Stimulated activated effector memory CD8-positive, alpha-beta T cell treated with anti-CD3 and anti-CD28 coated beads, Interleukin-12 subunit alpha, Interleukin-12 subunit beta, amount 100 ng/mL, for 72 hours (primary cell): Measurements from ENCODE around the gene ARHGAP42.
"Not testable (repeated sequence)": the region's sequence is repeated elsewhere in the genome, so short reads cannot be mapped to it uniquely, and the experiment has no call there.

Source experiments
- ATAC-seq: fragments of 150-1000 bp; cut with Tn5 transposase; 2 replicates; pipeline ENCODE4 v1.10.0; 2021
- DNase-seq, 2 donors: peaks; one replicate each; pipeline ENCODE4 v3.0.0; 2021 to 2022; ENCODE audit warnings: low spot score in 2 of 2
- H3K27ac Mint-ChIP-seq: one replicate; pipeline ENCODE4 v1.8.0; 2022; ENCODE audit warnings: mild to moderate bottlenecking, mixed read lengths
- H3K36me3 Mint-ChIP-seq: one replicate; pipeline ENCODE4 v1.8.0; 2022; ENCODE audit warnings: mild to moderate bottlenecking, mixed read lengths
- H3K4me1 Mint-ChIP-seq: one replicate; pipeline ENCODE4 v1.8.0; 2022; ENCODE audit warnings: mixed read lengths
- H3K4me3 Mint-ChIP-seq: one replicate; pipeline ENCODE4 v1.8.0; 2022; ENCODE audit warnings: mild to moderate bottlenecking, mixed read lengths
- H3K9me3 Mint-ChIP-seq: one replicate; pipeline ENCODE4 v1.8.0; 2022; ENCODE audit warnings: mixed read lengths

The ARHGAP42 gene

GRCh38 chr11:100687054-100687629 is at the start of gene ARHGAP42:
Gene ARHGAP42 (plus strand): TSS chr11:100687288. CDS start chr11:100687679, 391 bp downstream.
- peaks cover 10% of the 10 kb centered on the region for H3K9me3 Mint-ChIP-seq

GRCh38 chr11:100637706-100638105 is 49.4 kb upstream of the ARHGAP42 start:
- Mint-ChIP-seq H3K4me1 (no peaks in the 10 kb centered on the region), H3K4me3 (no peak overlapping the region)

More at GRCh38 chr11:100687054-100687629, at the start of gene ARHGAP42:
- H3K4me1 Mint-ChIP-seq = peaks cover 5% of the 10 kb centered on the region
- H3K27ac Mint-ChIP-seq = no peak within 1 kb of the TSS
- peak within 1 kb of the TSS; percentile 51 for H3K4me3 Mint-ChIP-seq
- H3K36me3 Mint-ChIP-seq = no peaks in the 10 kb centered on the region
- ATAC-seq (peak; percentile 64), DNase-seq (peak in 1 of 2 donors; percentile 6)

GRCh38 chr11:100638648-100639047 is 48.4 kb upstream of the ARHGAP42 start:
- Mint-ChIP-seq H3K9me3 (peaks cover 16% of the 10 kb centered on the region), H3K4me3 (no peak overlapping the region), H3K4me1 (no peaks in the 10 kb centered on the region), H3K27ac (no peak overlapping the region), H3K36me3 (no peaks in the 10 kb centered on the region)
- DNase-seq (no peak), ATAC-seq (no peak)

More at GRCh38 chr11:100637706-100638105, 49.4 kb upstream of the ARHGAP42 start:
- ATAC-seq = no peak
- Mint-ChIP-seq H3K36me3 (no peaks in the 10 kb centered on the region), H3K27ac (no peak overlapping the region), H3K9me3 (peaks cover 19% of the 10 kb centered on the region)
- no peak for DNase-seq

GRCh38 chr11:100639140-100639539 is 47.9 kb upstream of the ARHGAP42 start:
- no peak overlapping the region for H3K27ac Mint-ChIP-seq
- H3K4me1 Mint-ChIP-seq = no peaks in the 10 kb centered on the region
- H3K4me3 Mint-ChIP-seq = no peak overlapping the region
- no peak for DNase-seq
- peaks cover 14% of the 10 kb centered on the region for H3K9me3 Mint-ChIP-seq
- no peaks in the 10 kb centered on the region for H3K36me3 Mint-ChIP-seq
- no peak for ATAC-seq

- H3K4me1 Mint-ChIP-seq = no peaks in the 10 kb centered on the region
- H3K4me3 Mint-ChIP-seq = no peak overlapping the region
- no peak overlapping the region for H3K27ac Mint-ChIP-seq
- peaks cover 11% of the 10 kb centered on the region for H3K9me3 Mint-ChIP-seq
- DNase-seq (no peak), ATAC-seq (no peak)
- no peaks in the 10 kb centered on the region for H3K36me3 Mint-ChIP-seq
Observed at GRCh38 chr11:100640071-100640470, 47.0 kb upstream of the ARHGAP42 start.

GRCh38 chr11:100640646-100641045 is 46.4 kb upstream of the ARHGAP42 start:
- Mint-ChIP-seq H3K36me3 (no peaks in the 10 kb centered on the region), H3K27ac (no peak overlapping the region), H3K4me1 (no peaks in the 10 kb centered on the region), H3K9me3 (peaks cover 11% of the 10 kb centered on the region), H3K4me3 (no peak overlapping the region)
- no peak for DNase-seq
- no peak for ATAC-seq

GRCh38 chr11:100641456-100641855 is 45.6 kb upstream of the ARHGAP42 start:
- ATAC-seq (no peak), DNase-seq (no peak)
- H3K4me1 Mint-ChIP-seq = no peaks in the 10 kb centered on the region
- no peaks in the 10 kb centered on the region for H3K36me3 Mint-ChIP-seq
- H3K9me3 Mint-ChIP-seq = peaks cover 11% of the 10 kb centered on the region
- H3K4me3 Mint-ChIP-seq = no peak overlapping the region
- H3K27ac Mint-ChIP-seq = no peak overlapping the region

- Mint-ChIP-seq H3K36me3 (no peaks in the 10 kb centered on the region), H3K4me3 (no peak overlapping the region), H3K4me1 (no peaks in the 10 kb centered on the region), H3K27ac (no peak overlapping the region), H3K9me3 (peaks cover 14% of the 10 kb centered on the region)
- no peak for ATAC-seq
- DNase-seq = no peak
Observed at GRCh38 chr11:100646545-100646944, 40.5 kb upstream of the ARHGAP42 start.

- H3K9me3 Mint-ChIP-seq = peaks cover 22% of the 10 kb centered on the region
- H3K4me1 Mint-ChIP-seq = no peaks in the 10 kb centered on the region
Observed at GRCh38 chr11:100647861-100648260, 39.2 kb upstream of the ARHGAP42 start.

GRCh38 chr11:100663583-100663982 is 23.5 kb upstream of the ARHGAP42 start:
- H3K9me3 Mint-ChIP-seq = peaks cover 9% of the 10 kb centered on the region
- no peak overlapping the region for H3K4me3 Mint-ChIP-seq
- no peak overlapping the region for H3K27ac Mint-ChIP-seq
- DNase-seq = no peak
- H3K4me1 Mint-ChIP-seq = no peaks in the 10 kb centered on the region
- H3K36me3 Mint-ChIP-seq = no peaks in the 10 kb centered on the region
- no peak for ATAC-seq

More at GRCh38 chr11:100647861-100648260, 39.2 kb upstream of the ARHGAP42 start:
- Mint-ChIP-seq H3K36me3 (no peaks in the 10 kb centered on the region), H3K27ac (no peak overlapping the region), H3K4me3 (no peak overlapping the region)
- ATAC-seq (no peak), DNase-seq (no peak)

GRCh38 chr11:100663996-100664395 is 23.1 kb upstream of the ARHGAP42 start:
- H3K4me3 Mint-ChIP-seq = no peak overlapping the region
- peaks cover 7% of the 10 kb centered on the region for H3K9me3 Mint-ChIP-seq
- H3K4me1 Mint-ChIP-seq = no peaks in the 10 kb centered on the region
- H3K27ac Mint-ChIP-seq = no peak overlapping the region
- H3K36me3 Mint-ChIP-seq = no peaks in the 10 kb centered on the region
- DNase-seq = no peak
- ATAC-seq = no peak

- H3K9me3 Mint-ChIP-seq, H3K36me3 Mint-ChIP-seq, H3K4me1 Mint-ChIP-seq, ATAC-seq, H3K4me3 Mint-ChIP-seq, H3K27ac Mint-ChIP-seq, DNase-seq: not testable (repeated sequence)
Observed at GRCh38 chr11:100666816-100667215, 20.3 kb upstream of the ARHGAP42 start.

GRCh38 chr11:100667449-100667848 is 19.6 kb upstream of the ARHGAP42 start:
- H3K4me1 Mint-ChIP-seq = no peaks in the 10 kb centered on the region
- DNase-seq (no peak), ATAC-seq (no peak)
- peaks cover 6% of the 10 kb centered on the region for H3K9me3 Mint-ChIP-seq
- H3K27ac Mint-ChIP-seq = no peak overlapping the region
- H3K4me3 Mint-ChIP-seq = no peak overlapping the region
- no peaks in the 10 kb centered on the region for H3K36me3 Mint-ChIP-seq

- no peak for ATAC-seq
- Mint-ChIP-seq H3K36me3 (no peaks in the 10 kb centered on the region), H3K9me3 (peaks cover 6% of the 10 kb centered on the region), H3K4me1 (no peaks in the 10 kb centered on the region), H3K27ac (no peak overlapping the region), H3K4me3 (no peak overlapping the region)
- DNase-seq = no peak
Observed at GRCh38 chr11:100670140-100670539, 16.9 kb upstream of the ARHGAP42 start.

- no peak for DNase-seq
- Mint-ChIP-seq H3K9me3 (peaks cover 10% of the 10 kb centered on the region), H3K36me3 (no peaks in the 10 kb centered on the region)
Observed at GRCh38 chr11:100671471-100671870, 15.6 kb upstream of the ARHGAP42 start.

GRCh38 chr11:100672498-100673033 is 14.5 kb upstream of the ARHGAP42 start:
- ATAC-seq (no peak), DNase-seq (no peak)
- H3K9me3 Mint-ChIP-seq = peaks cover 10% of the 10 kb centered on the region
- no peak overlapping the region for H3K27ac Mint-ChIP-seq
- H3K36me3 Mint-ChIP-seq = no peaks in the 10 kb centered on the region
- no peaks in the 10 kb centered on the region for H3K4me1 Mint-ChIP-seq
- no peak overlapping the region for H3K4me3 Mint-ChIP-seq

More at GRCh38 chr11:100671471-100671870, 15.6 kb upstream of the ARHGAP42 start:
- no peaks in the 10 kb centered on the region for H3K4me1 Mint-ChIP-seq
- ATAC-seq = no peak
- H3K4me3 Mint-ChIP-seq = no peak overlapping the region
- H3K27ac Mint-ChIP-seq = no peak overlapping the region
